ENCODE data around the gene C5orf63.

DNA sequence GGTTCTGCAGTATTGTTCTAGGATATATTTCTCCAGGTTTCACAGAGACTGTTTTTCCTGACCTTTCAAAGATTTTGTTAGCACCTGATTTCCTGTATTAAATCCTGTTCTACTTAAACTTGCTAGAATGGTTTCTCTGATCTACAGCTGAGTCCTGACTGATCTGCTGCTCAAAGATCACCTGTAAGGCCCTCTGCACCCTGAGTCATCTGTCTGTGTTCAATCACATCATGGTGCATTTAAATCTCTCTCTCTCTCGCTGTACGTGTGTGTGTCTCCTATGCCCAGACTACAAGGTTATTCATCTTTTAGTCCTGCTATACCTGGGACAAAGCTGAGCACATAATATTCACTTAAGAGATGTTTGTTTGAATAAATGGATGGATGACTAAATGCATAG lies 13.3 kb upstream of the C5orf63 start:
- TF ChIP-seq, protein P1, sequence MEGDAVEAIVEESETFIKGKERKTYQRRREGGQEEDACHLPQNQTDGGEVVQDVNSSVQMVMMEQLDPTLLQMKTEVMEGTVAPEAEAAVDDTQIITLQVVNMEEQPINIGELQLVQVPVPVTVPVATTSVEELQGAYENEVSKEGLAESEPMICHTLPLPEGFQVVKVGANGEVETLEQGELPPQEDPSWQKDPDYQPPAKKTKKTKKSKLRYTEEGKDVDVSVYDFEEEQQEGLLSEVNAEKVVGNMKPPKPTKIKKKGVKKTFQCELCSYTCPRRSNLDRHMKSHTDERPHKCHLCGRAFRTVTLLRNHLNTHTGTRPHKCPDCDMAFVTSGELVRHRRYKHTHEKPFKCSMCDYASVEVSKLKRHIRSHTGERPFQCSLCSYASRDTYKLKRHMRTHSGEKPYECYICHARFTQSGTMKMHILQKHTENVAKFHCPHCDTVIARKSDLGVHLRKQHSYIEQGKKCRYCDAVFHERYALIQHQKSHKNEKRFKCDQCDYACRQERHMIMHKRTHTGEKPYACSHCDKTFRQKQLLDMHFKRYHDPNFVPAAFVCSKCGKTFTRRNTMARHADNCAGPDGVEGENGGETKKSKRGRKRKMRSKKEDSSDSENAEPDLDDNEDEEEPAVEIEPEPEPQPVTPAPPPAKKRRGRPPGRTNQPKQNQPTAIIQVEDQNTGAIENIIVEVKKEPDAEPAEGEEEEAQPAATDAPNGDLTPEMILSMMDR (IDR thresholded peaks at IDR 0.05) = no peak
- no peak for TF ChIP-seq POLR2A (IDR thresholded peaks at IDR 0.05)

Measured in Peyer's patch (tissue), 4 donors.